Naive thymus-derived CD8-positive, alpha-beta T cell (primary cell): ENCODE results near the gene UNC13B. TPM values are rescaled to one million over a fixed set of nuclear protein-coding genes. Genes with fewer than 3 reads are reported as not detected.

ENCODE experiments used
- ATAC-seq, 2 donors: fragments of 150-1000 bp; cut with Tn5 transposase in 1 of 2; sonication (Bioruptor Pico), chemical (Tn5 transposase) in 1 of 2; 1 replicate in 1 of 2; 2 replicates in 1 of 2; pipeline ENCODE4 v1.10.0; 2021; ENCODE audit warnings: mild to moderate bottlenecking in 2 of 2, moderate library complexity in 2 of 2
- POLR2A ChIA-PET: fragments of 350-600 bp; sonication (Branson Sonifier 250); formaldehyde crosslinking; loops from one replicate; lab custom pipeline; 2021; ENCODE audit warnings: antibody characterized with exemption; lab: Charles Lee
- DNase-seq, 10 donors: peaks; one replicate each; pipeline versions ENCODE4 v3.0.0 to v3.0.0-alpha.2; 2020 to 2022
- H3K27ac Mint-ChIP-seq, 10 donors: one replicate each; pipeline ENCODE4 v1.8.0; 2020 to 2022; ENCODE audit warnings: mild to moderate bottlenecking in 10 of 10, mixed read lengths in 10 of 10, moderate library complexity in 4 of 10, inconsistent platforms in 1 of 10
- H3K27me3 Mint-ChIP-seq, 5 donors: one replicate each; pipeline ENCODE4 v1.8.0; 2021 to 2022; ENCODE audit warnings: mixed read lengths in 5 of 5
- H3K36me3 Mint-ChIP-seq, 3 donors: one replicate each; pipeline ENCODE4 v1.8.0; 2020 to 2022; ENCODE audit warnings: mixed read lengths in 3 of 3, mild to moderate bottlenecking in 2 of 3, inconsistent platforms in 1 of 3
- H3K4me1 Mint-ChIP-seq, 4 donors: one replicate each; pipeline ENCODE4 v1.8.0; 2021 to 2022; ENCODE audit warnings: mixed read lengths in 4 of 4
- H3K4me3 Mint-ChIP-seq, 10 donors: one replicate each; pipeline ENCODE4 v1.8.0; 2020 to 2022; ENCODE audit warnings: mild to moderate bottlenecking in 10 of 10, mixed read lengths in 10 of 10, moderate library complexity in 6 of 10, inconsistent platforms in 1 of 10
- H3K9me3 Mint-ChIP-seq, 9 donors: one replicate each; pipeline ENCODE4 v1.8.0; 2020 to 2022; ENCODE audit warnings: mixed read lengths in 9 of 9, mild to moderate bottlenecking in 3 of 9, inconsistent platforms in 1 of 9, moderate library complexity in 1 of 9
- polyA plus RNA-seq, 3 donors: library from polyadenylated mRNA; unstranded; fragments of 300-500 nt; fragmentation: Illumina TruSeq; gene quantifications; one replicate each; pipeline ENCODE4 v1.2.3, GENCODE V29; 2021
- total RNA-seq, 8 experiments: library from RNA in 2 of 8; stranded (reverse) in 2 of 8; gene quantifications; one replicate each; pipeline ENCODE4 v1.2.3 and lab custom pipeline; 2021 to 2026

Gene UNC13B
- total and polyA plus RNA-seq, 5 experiments from 2014 or later = 0.39 to 1.4 (median 0.77) TPM; not detected in 1

DNA sequence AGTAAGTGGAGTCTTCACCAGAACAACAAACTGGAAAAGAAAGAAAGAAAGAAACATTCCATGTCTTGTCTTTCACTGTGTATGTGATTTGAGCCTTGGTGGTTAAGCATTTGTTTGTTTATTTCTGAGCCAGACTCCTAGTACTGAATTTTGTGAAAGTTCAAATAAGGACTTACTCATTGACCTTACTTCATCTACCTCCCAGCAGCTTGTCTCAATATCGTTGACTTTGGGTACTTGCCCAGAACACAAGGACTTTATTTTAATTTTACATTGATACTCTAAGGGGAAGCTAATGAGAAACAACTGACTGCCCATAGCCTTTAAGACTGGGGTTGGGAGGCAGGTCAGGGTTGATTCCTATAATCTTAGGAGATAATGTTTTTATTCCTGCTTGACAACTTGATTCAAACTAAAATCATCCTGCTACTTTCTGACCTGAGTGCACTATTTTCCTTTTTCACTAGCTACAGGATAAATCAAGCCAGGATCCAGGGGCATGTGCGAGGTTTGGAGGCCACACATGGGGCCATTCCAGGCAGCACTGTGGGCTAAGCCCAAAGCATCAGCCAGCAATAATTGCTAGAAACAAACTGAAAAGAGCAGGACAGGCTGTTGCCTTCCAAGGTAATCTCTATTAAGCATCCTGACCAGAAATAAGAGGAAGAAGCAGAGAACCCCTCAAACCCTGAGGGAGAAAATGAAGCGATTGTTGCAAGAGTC, 189.2 kb downstream of the UNC13B start:
- POLR2A ChIA-PET = no interaction called here
- DNase-seq = no peak
- H3K4me3 Mint-ChIP-seq = no peak overlapping the region
- no peak overlapping the region for H3K27ac Mint-ChIP-seq
- H3K27me3 Mint-ChIP-seq = peaks cover 0 to 9% (median 0%) of the 10 kb centered on the region in 5 donors
- H3K4me1 Mint-ChIP-seq = peaks cover 0 to 4% (median 0%) of the 10 kb centered on the region in 4 donors
- H3K36me3 Mint-ChIP-seq = no peaks in the 10 kb centered on the region
- no peaks in the 10 kb centered on the region for H3K9me3 Mint-ChIP-seq
- ATAC-seq = no peak

DNA sequence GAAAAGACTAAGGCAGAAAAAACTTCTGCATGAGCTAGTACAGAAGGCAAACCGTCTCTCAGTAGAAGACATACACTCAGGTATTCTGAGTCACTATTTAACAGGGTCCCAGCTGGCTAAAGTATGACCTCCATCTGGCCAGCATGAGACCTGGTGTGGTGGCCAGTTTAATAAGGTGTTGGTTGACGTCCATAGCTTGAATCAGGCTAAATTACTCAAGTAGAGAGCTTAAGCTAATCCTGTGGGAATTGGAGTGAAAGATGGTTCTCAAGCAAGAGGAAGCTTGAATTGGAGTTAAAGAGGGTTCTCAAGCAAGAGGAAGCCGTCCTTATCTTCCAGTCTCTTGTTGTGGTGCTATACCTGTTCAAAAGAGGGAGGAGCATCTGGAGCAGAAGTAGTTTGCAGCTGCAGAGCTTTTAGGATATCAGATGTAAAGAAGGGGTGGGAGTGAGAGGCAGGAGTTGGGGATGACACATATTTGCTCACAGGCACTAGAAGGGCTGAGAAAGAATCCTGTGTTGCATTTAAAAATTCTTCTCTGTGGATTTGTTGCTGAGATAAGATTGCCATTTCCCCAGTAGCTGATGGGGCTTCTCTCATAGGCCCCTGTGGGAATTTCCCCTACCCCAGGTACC, 192.0 kb downstream of the UNC13B start:
- POLR2A ChIA-PET = no interaction called here
- ATAC-seq = no peak
- H3K9me3 Mint-ChIP-seq = no peaks in the 10 kb centered on the region
- DNase-seq = no peak
- peaks cover 0 to 9% (median under 1%) of the 10 kb centered on the region in 5 donors for H3K27me3 Mint-ChIP-seq
- H3K36me3 Mint-ChIP-seq = no peaks in the 10 kb centered on the region
- H3K4me1 Mint-ChIP-seq = peaks cover 0 to 4% (median 0%) of the 10 kb centered on the region in 4 donors
- no peak overlapping the region for H3K4me3 Mint-ChIP-seq
- H3K27ac Mint-ChIP-seq = no peak overlapping the region

DNA sequence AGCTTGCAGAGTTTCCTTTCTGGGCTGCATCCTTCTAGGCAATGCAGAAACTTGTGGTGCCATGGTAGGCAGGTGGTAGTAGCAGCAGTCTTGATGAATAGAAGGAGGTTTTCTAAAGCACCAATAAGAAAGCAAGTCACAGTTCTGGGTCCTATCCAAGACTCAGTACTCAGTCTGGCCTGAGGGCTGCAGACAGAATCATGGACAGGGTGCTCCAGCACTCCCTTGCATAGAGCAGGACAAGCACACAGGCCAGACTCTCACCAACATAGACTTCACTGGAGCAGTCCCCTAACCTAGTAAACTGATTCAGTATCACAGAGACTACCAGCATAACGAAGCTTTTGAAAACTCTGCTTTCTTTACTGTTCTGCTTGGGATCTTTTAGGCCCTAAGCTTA, 194.1 kb downstream of the UNC13B start:
- Mint-ChIP-seq H3K4me1 (peaks cover 0 to 4% (median 0%) of the 10 kb centered on the region in 4 donors), H3K4me3 (no peak overlapping the region), H3K27me3 (peaks cover 4 to 17% (median 7%) of the 10 kb centered on the region in 5 donors), H3K27ac (no peak overlapping the region), H3K36me3 (no peaks in the 10 kb centered on the region), H3K9me3 (no peaks in the 10 kb centered on the region)
- POLR2A ChIA-PET = no interaction called here
- DNase-seq (no peak), ATAC-seq (no peak)

DNA sequence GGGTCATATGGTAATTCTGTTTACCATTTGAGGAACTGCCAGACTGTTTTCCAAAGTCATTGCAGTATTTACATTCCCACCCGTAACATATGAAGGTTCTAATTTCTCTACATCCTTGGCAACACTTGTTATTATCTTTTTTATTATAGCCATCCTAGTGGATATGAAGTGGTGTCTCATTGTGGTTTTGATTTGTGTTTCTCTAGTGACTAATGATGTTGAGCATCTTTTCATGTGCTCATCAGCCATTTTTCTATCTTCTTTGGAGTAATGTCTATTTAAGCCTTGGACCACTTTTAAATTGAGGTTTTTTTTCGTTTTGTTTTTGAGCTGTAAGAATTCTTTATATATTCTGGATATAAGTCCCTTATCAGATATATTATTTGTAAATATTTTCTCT, 195.3 kb downstream of the UNC13B start:
- POLR2A ChIA-PET = no interaction called here
- no peak for DNase-seq
- H3K27ac Mint-ChIP-seq = no peak overlapping the region
- no peak for ATAC-seq
- peaks cover 3 to 13% (median 7%) of the 10 kb centered on the region in 5 donors for H3K27me3 Mint-ChIP-seq
- no peaks in the 10 kb centered on the region for H3K9me3 Mint-ChIP-seq
- H3K4me3 Mint-ChIP-seq = no peak overlapping the region
- H3K36me3 Mint-ChIP-seq = no peaks in the 10 kb centered on the region
- H3K4me1 Mint-ChIP-seq = peaks cover 0 to 4% (median 0%) of the 10 kb centered on the region in 4 donors

DNA sequence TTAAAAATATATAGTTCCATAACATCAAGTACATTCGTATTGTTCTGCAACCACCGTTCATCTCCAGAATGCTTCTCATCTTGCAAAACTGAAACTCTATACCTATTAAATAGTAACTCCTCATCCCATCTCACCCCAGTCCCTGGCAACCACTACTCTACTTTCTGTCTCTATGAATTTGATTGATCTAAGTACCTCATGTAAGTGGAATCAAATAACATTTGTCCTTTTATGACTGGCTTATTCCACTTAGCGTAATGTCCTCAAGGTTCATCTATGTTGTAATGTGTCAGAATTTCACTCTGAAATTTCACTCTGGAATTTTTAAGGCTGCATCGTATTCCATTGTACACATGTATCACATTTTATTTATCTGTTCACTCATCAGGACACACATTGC, 196.0 kb downstream of the UNC13B start:
- no peak overlapping the region for H3K27ac Mint-ChIP-seq
- H3K9me3 Mint-ChIP-seq = no peaks in the 10 kb centered on the region
- no peak for DNase-seq
- no peak for ATAC-seq
- H3K27me3 Mint-ChIP-seq = peaks cover 3 to 13% (median 7%) of the 10 kb centered on the region in 5 donors
- peaks cover 0 to 3% (median 0%) of the 10 kb centered on the region in 4 donors for H3K4me1 Mint-ChIP-seq
- no peak overlapping the region for H3K4me3 Mint-ChIP-seq
- H3K36me3 Mint-ChIP-seq = no peaks in the 10 kb centered on the region
- POLR2A ChIA-PET = no interaction called here

DNA sequence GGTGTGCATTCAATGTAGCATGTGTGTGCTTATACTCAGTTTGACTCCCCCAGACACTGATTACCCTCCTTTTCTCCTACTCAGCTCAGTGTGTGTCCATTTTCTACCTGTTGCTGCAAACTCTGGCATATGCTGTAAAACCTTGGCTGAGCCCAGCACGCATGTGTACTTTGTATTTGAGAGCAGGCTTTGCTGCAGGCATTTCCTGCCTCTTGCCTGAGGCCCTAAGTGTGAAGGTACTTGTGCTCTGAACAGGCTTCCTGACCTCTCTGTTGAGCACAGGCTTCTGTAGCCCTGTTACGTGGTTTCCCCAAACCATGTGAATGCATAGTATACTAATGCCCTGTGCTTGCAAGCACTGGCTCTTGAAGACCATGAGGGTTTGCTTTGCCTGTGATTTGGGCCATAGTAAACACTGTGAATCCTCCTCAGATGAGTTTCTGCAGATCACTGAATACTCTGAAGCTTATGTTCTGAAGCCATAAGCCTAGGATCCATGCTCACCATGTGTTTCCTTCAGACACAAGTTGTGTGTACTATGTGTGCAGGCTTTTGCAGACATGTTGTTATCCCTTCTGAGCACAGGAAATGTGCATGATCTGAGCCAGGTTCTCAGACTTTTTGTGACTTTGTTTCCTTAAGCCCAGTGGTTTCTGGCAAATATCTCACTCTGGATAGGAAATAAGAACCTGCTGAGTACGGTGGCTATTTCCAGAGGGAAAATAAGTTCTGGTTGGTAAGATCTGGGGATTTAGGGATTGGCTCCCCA, 203.2 kb downstream of the UNC13B start:
- Mint-ChIP-seq H3K4me1 (peaks cover 0 to 5% (median 0%) of the 10 kb centered on the region in 4 donors), H3K4me3 (no peak overlapping the region), H3K27ac (no peak overlapping the region), H3K27me3 (peaks cover 0 to 2% (median 0%) of the 10 kb centered on the region in 5 donors), H3K9me3 (no peaks in the 10 kb centered on the region), H3K36me3 (no peaks in the 10 kb centered on the region)
- POLR2A ChIA-PET = no interaction called here
- DNase-seq (no peak), ATAC-seq (no peak)

DNA sequence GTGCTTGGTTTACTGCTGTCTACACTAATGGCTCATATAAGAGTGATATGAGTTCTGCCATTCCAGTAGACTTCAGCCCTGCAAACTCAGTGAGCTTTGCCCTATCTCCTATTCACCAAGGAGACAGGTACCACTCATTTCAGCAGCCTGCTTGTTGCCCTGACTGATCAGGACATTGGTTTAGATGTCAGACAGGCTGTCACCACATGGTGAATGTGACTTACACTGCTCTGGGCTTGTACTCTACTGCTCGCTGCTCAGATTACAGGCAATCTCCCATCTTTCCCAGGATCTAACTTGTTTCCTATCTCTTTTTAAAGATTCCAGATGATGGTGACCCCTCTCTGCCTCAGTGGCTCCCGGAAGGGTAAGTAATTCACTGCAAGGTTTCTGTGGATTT, 204.8 kb downstream of the UNC13B start:
- Mint-ChIP-seq H3K4me1 (peaks cover 0 to 5% (median 0%) of the 10 kb centered on the region in 4 donors), H3K27me3 (peaks cover 0 to 4% (median 1%) of the 10 kb centered on the region in 5 donors), H3K4me3 (no peak overlapping the region), H3K9me3 (peaks cover 0 to 1% (median 0%) of the 10 kb centered on the region in 9 donors), H3K36me3 (no peaks in the 10 kb centered on the region), H3K27ac (no peak overlapping the region)
- ATAC-seq (no peak), DNase-seq (no peak)
- POLR2A ChIA-PET = no interaction called here

DNA sequence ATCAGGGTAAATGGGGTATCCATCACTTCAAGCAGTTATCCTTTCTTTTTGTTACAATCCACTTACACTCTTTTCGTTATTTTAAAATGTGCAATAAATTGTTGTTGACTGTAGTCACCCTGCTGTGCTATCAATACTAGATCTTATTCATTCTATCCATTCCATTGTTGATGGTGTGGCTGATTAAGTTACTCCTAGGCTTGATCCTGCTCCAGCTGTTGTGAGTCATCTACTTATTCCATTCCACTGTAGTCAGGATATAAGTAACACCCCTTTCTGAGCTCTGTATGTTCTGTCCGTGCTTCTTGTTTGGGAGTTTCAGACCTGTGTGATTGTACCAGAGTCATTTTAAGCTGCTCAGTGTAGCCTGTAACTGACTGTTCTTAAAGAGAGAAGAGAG, 205.6 kb downstream of the UNC13B start:
- DNase-seq = no peak
- H3K4me1 Mint-ChIP-seq = peaks cover 0 to 5% (median 0%) of the 10 kb centered on the region in 4 donors
- peaks cover 0 to 1% (median 0%) of the 10 kb centered on the region in 9 donors for H3K9me3 Mint-ChIP-seq
- ATAC-seq = no peak
- no peak overlapping the region for H3K4me3 Mint-ChIP-seq
- peaks cover 0 to 4% (median 1%) of the 10 kb centered on the region in 5 donors for H3K27me3 Mint-ChIP-seq
- no peaks in the 10 kb centered on the region for H3K36me3 Mint-ChIP-seq
- POLR2A ChIA-PET = no interaction called here
- no peak overlapping the region for H3K27ac Mint-ChIP-seq

DNA sequence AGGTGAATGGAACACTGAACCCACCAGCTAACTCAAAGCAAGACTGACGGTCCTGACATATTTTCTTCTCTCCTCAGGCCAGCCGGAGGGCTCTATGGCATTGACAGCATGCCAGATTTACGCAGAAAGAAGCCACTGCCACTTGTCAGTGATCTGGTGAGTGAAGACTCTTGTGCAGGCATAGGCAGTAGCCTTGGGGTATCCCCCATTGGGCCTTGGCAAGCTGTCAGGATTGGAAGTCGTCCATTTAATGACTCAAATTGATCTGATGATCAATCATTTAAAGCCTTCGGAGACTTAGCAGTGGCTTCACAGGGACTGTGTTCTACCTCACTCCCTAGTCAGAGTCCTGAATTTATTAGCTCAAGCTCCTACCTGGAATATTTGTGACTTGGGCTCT, 208.4 kb downstream of the UNC13B start:
- POLR2A ChIA-PET = no interaction called here
- Mint-ChIP-seq H3K4me3 (no peak overlapping the region), H3K36me3 (no peaks in the 10 kb centered on the region), H3K27me3 (peaks cover 0 to 4% (median 1%) of the 10 kb centered on the region in 5 donors), H3K9me3 (peaks cover 0 to 1% (median 0%) of the 10 kb centered on the region in 9 donors), H3K4me1 (no peaks in the 10 kb centered on the region), H3K27ac (no peak overlapping the region)
- no peak for ATAC-seq
- DNase-seq = no peak

DNA sequence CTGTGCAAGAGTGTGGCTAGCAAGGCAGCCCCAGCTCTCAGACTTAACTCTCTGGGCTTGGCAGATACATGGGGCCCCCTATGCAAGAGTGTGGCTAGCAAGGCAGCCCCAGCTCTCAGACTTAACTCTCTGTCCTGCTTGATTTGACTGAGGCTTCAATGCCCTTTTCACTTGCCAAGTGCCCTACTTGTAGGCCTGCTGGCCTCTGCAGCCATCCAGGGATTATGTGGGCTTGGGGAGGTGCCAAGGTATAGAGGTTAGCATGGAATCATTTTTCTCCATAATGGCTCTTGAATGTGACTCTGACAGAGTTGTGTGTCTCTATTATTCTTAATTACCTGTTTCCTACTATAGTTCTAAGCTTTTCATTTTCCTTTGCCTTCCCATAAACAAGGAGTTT, 212.6 kb downstream of the UNC13B start:
- DNase-seq = no peak
- ATAC-seq = no peak
- Mint-ChIP-seq H3K4me3 (no peak overlapping the region), H3K27me3 (peaks cover 0 to 4% (median 1%) of the 10 kb centered on the region in 5 donors), H3K9me3 (peaks cover 0 to 1% (median 0%) of the 10 kb centered on the region in 9 donors), H3K4me1 (no peaks in the 10 kb centered on the region), H3K36me3 (no peaks in the 10 kb centered on the region), H3K27ac (no peak overlapping the region)
- POLR2A ChIA-PET = no interaction called here

DNA sequence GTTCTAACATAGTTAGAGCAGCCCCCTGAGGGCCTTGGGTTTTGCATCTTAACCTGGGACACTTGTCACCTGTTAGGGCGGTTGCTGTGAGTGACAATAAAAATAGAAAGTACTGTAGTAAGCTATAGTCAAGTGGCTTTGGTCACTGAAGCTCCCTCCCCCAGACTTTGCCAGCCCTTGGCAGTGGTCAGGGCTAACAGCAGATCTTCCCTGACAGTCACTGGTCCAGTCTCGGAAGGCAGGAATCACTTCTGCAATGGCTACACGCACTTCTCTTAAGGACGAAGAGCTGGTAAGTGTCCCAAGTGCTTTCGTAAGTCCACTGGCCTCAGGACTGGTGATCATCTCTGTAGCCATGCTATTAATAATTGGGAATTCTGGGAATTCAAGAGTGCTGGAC, 213.1 kb downstream of the UNC13B start:
- Mint-ChIP-seq H3K4me3 (no peak overlapping the region), H3K36me3 (no peaks in the 10 kb centered on the region), H3K9me3 (peaks cover 0 to 1% (median 0%) of the 10 kb centered on the region in 9 donors), H3K27ac (no peak overlapping the region), H3K4me1 (no peaks in the 10 kb centered on the region), H3K27me3 (peaks cover 0 to 4% (median 0%) of the 10 kb centered on the region in 5 donors)
- POLR2A ChIA-PET = no interaction called here
- ATAC-seq (no peak), DNase-seq (no peak)

DNA sequence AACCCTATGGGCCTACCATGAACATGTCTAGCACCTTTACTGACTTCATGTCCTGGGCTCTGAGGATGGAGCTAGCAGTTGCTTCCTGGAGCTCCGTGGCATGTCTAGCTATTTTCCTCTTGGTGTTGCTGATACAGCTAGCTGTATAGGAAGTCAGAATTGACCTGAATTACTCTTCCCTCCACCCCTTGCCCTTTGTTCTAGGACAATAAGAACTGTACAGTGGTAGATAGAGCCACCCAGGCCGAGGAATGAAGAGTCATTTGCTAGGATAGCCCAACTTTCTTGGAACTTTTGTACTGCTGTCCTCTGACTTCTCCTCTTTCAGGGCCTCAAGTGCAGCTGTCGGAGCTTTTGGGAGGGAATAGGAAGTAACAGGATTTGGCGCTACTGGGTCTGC, 218.2 kb downstream of the UNC13B start:
- POLR2A ChIA-PET = no interaction called here
- Mint-ChIP-seq H3K27me3 (no peaks in the 10 kb centered on the region), H3K9me3 (no peaks in the 10 kb centered on the region), H3K4me1 (no peaks in the 10 kb centered on the region), H3K36me3 (no peaks in the 10 kb centered on the region), H3K4me3 (no peak overlapping the region), H3K27ac (no peak overlapping the region)
- ATAC-seq (no peak), DNase-seq (no peak)

DNA sequence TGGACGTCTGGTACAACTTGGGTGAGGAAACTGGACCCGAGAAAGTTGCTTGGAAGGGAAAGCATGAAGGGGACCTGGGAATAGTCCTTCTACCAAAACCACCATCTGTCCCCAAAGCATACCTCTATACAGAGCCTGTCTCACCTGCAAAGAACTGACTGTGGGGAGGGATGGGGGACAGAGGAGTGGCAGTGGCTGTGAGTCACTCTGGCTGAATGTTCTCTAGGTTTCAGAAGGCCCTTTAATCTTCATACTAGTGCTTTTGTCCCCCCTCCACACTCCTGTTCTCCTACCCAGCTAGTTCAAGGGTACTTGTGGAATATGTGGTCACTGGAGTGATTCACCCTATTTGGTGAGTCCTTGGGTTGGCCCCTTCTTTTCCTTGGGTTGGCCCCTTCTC, 218.8 kb downstream of the UNC13B start:
- no peak overlapping the region for H3K4me3 Mint-ChIP-seq
- ATAC-seq (no peak), DNase-seq (no peak)
- no peak overlapping the region for H3K27ac Mint-ChIP-seq
- POLR2A ChIA-PET = no interaction called here
- H3K27me3 Mint-ChIP-seq = peaks cover 0 to 2% (median 0%) of the 10 kb centered on the region in 5 donors
- no peaks in the 10 kb centered on the region for H3K36me3 Mint-ChIP-seq
- H3K9me3 Mint-ChIP-seq = no peaks in the 10 kb centered on the region
- H3K4me1 Mint-ChIP-seq = no peaks in the 10 kb centered on the region
